Nephron progenitor cell (in vitro differentiated cells): Measurements from ENCODE around the gene CLIP1.

ENCODE experiments used
- DNase-seq: peaks from one replicate; pipeline ENCODE4 v3.0.0; 2021
- H3K27ac Mint-ChIP-seq: 2 replicates; pipeline ENCODE4 v1.8.0; 2021; ENCODE audit warnings: mild to moderate bottlenecking, moderate library complexity, mixed read lengths
- H3K27me3 Mint-ChIP-seq: 2 replicates; pipeline ENCODE4 v1.8.0; 2021; ENCODE audit warnings: mild to moderate bottlenecking, low read depth, mixed read lengths; ENCODE audit not compliant: poor library complexity
- H3K36me3 Mint-ChIP-seq: 2 replicates; pipeline ENCODE4 v1.8.0; 2021; ENCODE audit warnings: low read depth, mixed read lengths
- H3K4me1 Mint-ChIP-seq: 2 replicates; pipeline ENCODE4 v1.8.0; 2021; ENCODE audit warnings: mixed read lengths
- H3K4me3 Mint-ChIP-seq: 2 replicates; pipeline ENCODE4 v1.8.0; 2021; ENCODE audit warnings: mild to moderate bottlenecking, moderate library complexity, mixed read lengths
- H3K9me3 Mint-ChIP-seq: 2 replicates; pipeline ENCODE4 v1.8.0; 2021; ENCODE audit warnings: mild to moderate bottlenecking, moderate library complexity, mixed read lengths
- CTCF ChIP-seq: fragments of 200-600 bp; sonication (generic); IDR thresholded peaks from 2 replicates; pipeline ENCODE4 v1.5.0; 2021; ENCODE audit warnings: antibody characterized with exemption

CLIP1 gene

DNA sequence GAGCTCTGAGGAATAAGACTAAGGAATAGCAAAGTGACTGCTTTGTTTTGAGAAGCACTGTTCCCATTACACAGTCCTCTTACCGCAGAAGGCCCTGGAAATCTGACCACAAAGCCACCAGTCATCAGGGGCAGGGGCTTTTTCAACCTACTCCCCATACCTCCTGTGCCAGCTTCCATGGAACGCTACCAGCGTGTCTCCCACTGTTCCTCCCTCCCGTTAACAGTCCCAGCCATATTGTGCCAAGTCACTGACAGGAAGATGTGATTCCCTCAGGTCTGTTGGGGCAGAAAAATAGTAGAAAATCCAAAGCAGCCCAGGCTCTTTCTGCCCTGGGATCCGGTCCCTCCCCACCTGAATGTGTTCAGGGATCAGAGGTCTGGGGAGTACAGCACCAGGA is 109.5 kb downstream of the CLIP1 start:
- Mint-ChIP-seq H3K9me3 (no peaks in the 10 kb centered on the region), H3K4me3 (no peak overlapping the region), H3K4me1 (no peaks in the 10 kb centered on the region), H3K27me3 (no peaks in the 10 kb centered on the region), H3K27ac (peak overlapping the region; percentile 59), H3K36me3 (peaks cover 46% of the 10 kb centered on the region)
- TF ChIP-seq CTCF: no peak
- DNase-seq: no peak

- Mint-ChIP-seq H3K4me1 (no peaks in the 10 kb centered on the region), H3K27me3 (no peaks in the 10 kb centered on the region), H3K36me3 (peaks cover 40% of the 10 kb centered on the region), H3K9me3 (no peaks in the 10 kb centered on the region), H3K27ac (no peak overlapping the region), H3K4me3 (no peak overlapping the region)
- DNase-seq: no peak
- no peak for TF ChIP-seq CTCF
Measured at GRCh38 chr12:122311696-122312095, 110.8 kb downstream of the CLIP1 start.

DNA sequence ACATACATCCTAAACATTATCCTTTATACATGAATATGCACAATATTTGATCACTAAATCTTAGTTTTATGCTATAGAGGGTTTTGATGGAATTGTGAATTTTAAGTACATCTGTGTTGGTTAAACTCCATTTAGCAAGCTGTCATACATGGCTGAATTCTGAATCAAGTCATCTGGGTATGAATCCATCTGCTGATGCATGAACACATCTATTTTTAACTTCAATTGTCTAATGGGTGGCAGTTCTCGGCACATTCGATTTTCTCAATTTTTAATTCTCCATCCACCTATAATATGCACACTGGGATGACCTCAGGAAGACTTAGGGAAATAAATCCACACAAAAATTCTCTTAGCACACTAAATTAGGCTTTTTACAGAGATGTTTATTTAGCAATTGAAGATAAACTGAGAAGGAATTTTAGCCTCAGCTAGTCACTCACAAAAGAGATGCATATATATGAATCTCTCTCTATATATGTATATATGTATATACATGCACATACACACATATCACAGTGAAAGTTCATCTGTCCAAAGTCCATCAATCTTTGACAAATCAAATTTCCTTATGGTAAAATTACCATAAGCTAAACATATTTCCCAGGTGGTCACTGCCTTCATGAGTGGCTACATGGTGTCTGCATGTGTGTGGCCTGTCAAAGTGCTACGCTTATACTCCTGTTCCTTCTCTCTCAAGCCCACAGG is 111.7 kb downstream of the CLIP1 start:
- Mint-ChIP-seq H3K4me1 (peaks cover 5% of the 10 kb centered on the region), H3K27ac (peak overlapping the region; percentile 88), H3K4me3 (no peak overlapping the region), H3K9me3 (no peaks in the 10 kb centered on the region), H3K36me3 (peaks cover 37% of the 10 kb centered on the region), H3K27me3 (no peaks in the 10 kb centered on the region)
- no peak for TF ChIP-seq CTCF
- no peak for DNase-seq

GRCh38 chr12:122309564-122310121 is 112.8 kb downstream of the CLIP1 start:
- no peaks in the 10 kb centered on the region for H3K9me3 Mint-ChIP-seq
- H3K27ac Mint-ChIP-seq: no peak overlapping the region
- no peaks in the 10 kb centered on the region for H3K27me3 Mint-ChIP-seq
- peaks cover 5% of the 10 kb centered on the region for H3K4me1 Mint-ChIP-seq
- TF ChIP-seq CTCF: no peak
- peaks cover 27% of the 10 kb centered on the region for H3K36me3 Mint-ChIP-seq
- H3K4me3 Mint-ChIP-seq: no peak overlapping the region
- DNase-seq: no peak

- Mint-ChIP-seq H3K27me3 (no peaks in the 10 kb centered on the region), H3K27ac (no peak overlapping the region), H3K36me3 (peaks cover 27% of the 10 kb centered on the region), H3K9me3 (no peaks in the 10 kb centered on the region), H3K4me1 (peaks cover 5% of the 10 kb centered on the region), H3K4me3 (no peak overlapping the region)
- DNase-seq: no peak
- no peak for TF ChIP-seq CTCF
Measured at GRCh38 chr12:122308811-122309210, 113.7 kb downstream of the CLIP1 start.

- Mint-ChIP-seq H3K36me3 (peaks cover 22% of the 10 kb centered on the region), H3K27ac (no peak overlapping the region), H3K4me3 (no peak overlapping the region), H3K9me3 (no peaks in the 10 kb centered on the region), H3K4me1 (peaks cover 5% of the 10 kb centered on the region), H3K27me3 (no peaks in the 10 kb centered on the region)
- peak; percentile 19 for TF ChIP-seq CTCF
- peak; percentile 14 for DNase-seq
Measured at GRCh38 chr12:122306407-122306806, 116.1 kb downstream of the CLIP1 start.
